SKM-1 (cell line): ENCODE results near the gene SLC2A9.
"Not testable (repeated sequence)": the region's sequence is repeated elsewhere in the genome, so short reads cannot be mapped to it uniquely, and the experiment has no call there.

Source experiments
- DNase-seq: peaks from one replicate; lab custom pipeline; 2025; ENCODE audit not compliant: unreplicated experiment; lab: John Stamatoyannopoulos, UW

The SLC2A9 gene

GRCh38 chr4:9845791-9846493 lies 175.4 kb downstream of the SLC2A9 start:
- no peak for DNase-seq

GRCh38 chr4:9841072-9841471 lies 180.2 kb downstream of the SLC2A9 start:
- no peak for DNase-seq

- DNase-seq: no peak
Observed at GRCh38 chr4:9835430-9835829, 185.9 kb downstream of the SLC2A9 start.

- no peak for DNase-seq
Observed at GRCh38 chr4:9833421-9833820, 187.9 kb downstream of the SLC2A9 start.

GRCh38 chr4:9832640-9833039 lies 188.7 kb downstream of the SLC2A9 start:
- no peak for DNase-seq

- no peak for DNase-seq
Observed at GRCh38 chr4:9826551-9826950, 194.7 kb downstream of the SLC2A9 start.

GRCh38 chr4:9825049-9825448 lies 196.2 kb downstream of the SLC2A9 start:
- DNase-seq: no peak

GRCh38 chr4:9820343-9820742 lies 201.0 kb downstream of the SLC2A9 start:
- no peak for DNase-seq

- no peak for DNase-seq
Observed at GRCh38 chr4:9816285-9816684, 205.0 kb downstream of the SLC2A9 start.

GRCh38 chr4:9812501-9813340 lies 208.6 kb downstream of the SLC2A9 start:
- peak; percentile 50 for DNase-seq

GRCh38 chr4:9811806-9812205 lies 209.5 kb downstream of the SLC2A9 start:
- DNase-seq: peak; percentile 89

GRCh38 chr4:9808077-9808476 lies 213.2 kb downstream of the SLC2A9 start:
- DNase-seq: no peak

- no peak for DNase-seq
Observed at GRCh38 chr4:9804918-9805317, 216.4 kb downstream of the SLC2A9 start.

- DNase-seq: no peak
Observed at GRCh38 chr4:9800848-9801247, 220.4 kb downstream of the SLC2A9 start.

GRCh38 chr4:9796641-9797040 lies 224.7 kb downstream of the SLC2A9 start:
- DNase-seq: not testable (repeated sequence)

GRCh38 chr4:9792381-9792780 lies 228.9 kb downstream of the SLC2A9 start:
- no peak for DNase-seq

GRCh38 chr4:9785891-9786290 lies 235.4 kb downstream of the SLC2A9 start:
- not testable (repeated sequence) for DNase-seq

- DNase-seq: no peak
Observed at GRCh38 chr4:9782136-9782436, 239.2 kb downstream of the SLC2A9 start.

GRCh38 chr4:9781343-9782135 lies 239.8 kb downstream of the SLC2A9 start, which contains the start of gene DRD5:
DRD5 (plus strand) TSS chr4:9781634; CDS start chr4:9782030, 396 bp downstream.
- DNase-seq: no peak
